ENCODE measurements around the gene MIOS.

GRCh38 chr7:7620644-7621210, 54.0 kb downstream of the MIOS start:
- no peak for TF ChIP-seq CTCF (IDR thresholded peaks at IDR 0.05)
- no peak for TF ChIP-seq POLR2A (IDR thresholded peaks at IDR 0.05)

Measured in thyroid gland (tissue), 4 donors.